GM06990 (cell line): ENCODE results near the gene COL4A2.

Source experiments
- DNase-seq: peaks from one replicate; pipeline ENCODE4 v3.0.0-alpha.2; 2011; ENCODE audit not compliant: insufficient read length; ENCODE audit errors: extremely low read depth
- H3K27me3 ChIP-seq: replicated peaks from 2 replicates; pipeline ENCODE4 v1.6.0; 2011; ENCODE audit warnings: low read length; ENCODE audit not compliant: control insufficient read depth, insufficient read depth
- H3K36me3 ChIP-seq: 2 replicates; pipeline ENCODE4 v1.5.1; 2011; ENCODE audit warnings: low read length; ENCODE audit not compliant: control insufficient read depth, insufficient read depth
- H3K4me3 ChIP-seq: replicated peaks from 2 replicates; pipeline ENCODE4 v1.5.1; 2011; ENCODE audit warnings: low read depth, mild to moderate bottlenecking, control low read depth, low read length
- CTCF ChIP-seq: IDR thresholded peaks from 2 replicates; pipeline ENCODE4 v1.5.1; 2011; ENCODE audit warnings: low read length, control low read depth, mild to moderate bottlenecking, inconsistent platforms; ENCODE audit not compliant: insufficient read depth, poor library complexity, severe bottlenecking

The COL4A2 gene

GRCh38 chr13:110472904-110473563 lies 165.9 kb downstream of the COL4A2 start:
- Histone ChIP-seq H3K36me3 (no peaks in the 10 kb centered on the region), H3K27me3 (no peaks in the 10 kb centered on the region), H3K4me3 (no peak overlapping the region)
- no peak for TF ChIP-seq CTCF
- peak; percentile 32 for DNase-seq

- Histone ChIP-seq H3K4me3 (no peak overlapping the region), H3K27me3 (no peaks in the 10 kb centered on the region; the same call in 1 of the 2 replicates), H3K36me3 (no peaks in the 10 kb centered on the region)
- DNase-seq: no peak
- no peak for TF ChIP-seq CTCF
Observed at GRCh38 chr13:110474713-110475112, 167.6 kb downstream of the COL4A2 start.

- DNase-seq: no peak
- H3K36me3 ChIP-seq: no peaks in the 10 kb centered on the region
- H3K4me3 ChIP-seq: no peak overlapping the region
- no peak for TF ChIP-seq CTCF
- H3K27me3 ChIP-seq: no peaks in the 10 kb centered on the region; the same call in 1 of the 2 replicates
Observed at GRCh38 chr13:110475117-110475516, 168.0 kb downstream of the COL4A2 start.

- no peaks in the 10 kb centered on the region for H3K36me3 ChIP-seq
- H3K27me3 ChIP-seq: no peaks in the 10 kb centered on the region; the same call in 1 of the 2 replicates
- H3K4me3 ChIP-seq: no peak overlapping the region
- DNase-seq: peak; percentile 66
- TF ChIP-seq CTCF: no peak
Observed at GRCh38 chr13:110475550-110476219, 168.6 kb downstream of the COL4A2 start.

- H3K4me3 ChIP-seq: no peak overlapping the region
- DNase-seq: no peak
- no peaks in the 10 kb centered on the region; the same call in 1 of the 2 replicates for H3K27me3 ChIP-seq
- no peaks in the 10 kb centered on the region for H3K36me3 ChIP-seq
- no peak for TF ChIP-seq CTCF
Observed at GRCh38 chr13:110476220-110476617, 169.1 kb downstream of the COL4A2 start.
